PC-9 (cell line): ENCODE data around the gene INPP5J.

ENCODE experiments used
- CTCF ChIP-seq: fragments of 200-600 bp; sonication (generic); conservative IDR thresholded peaks from 2 replicates; pipeline ENCODE4 v1.6.1; 2017; ENCODE audit warnings: mixed run types, antibody characterized with exemption, mild to moderate bottlenecking, moderate library complexity
- EZH2 ChIP-seq: fragments of 200-600 bp; sonication (generic); IDR thresholded peaks from 2 replicates; pipeline ENCODE4 v1.8.0; 2017; ENCODE audit warnings: antibody characterized with exemption, low read depth

GRCh38 chr22:31100762-31101525 is 21.8 kb upstream of the INPP5J start:
- TF ChIP-seq EZH2 (no peak), CTCF (no peak)
